Measurements from ENCODE around the gene ARID1B.
A peak's percentile ranks its signal among the peaks of the same experiment; 100 is the strongest.
"Not testable (repeated sequence)": the region's sequence is repeated elsewhere in the genome, so short reads cannot be mapped to it uniquely, and the experiment has no call there.

Gene ARID1B

GRCh38 chr6:156934069-156934460, 156.9 kb downstream of the ARID1B start:
- H3K9ac ChIP-seq (ENCODE audit: low read length), result no peak overlapping the region
- no peaks in the 10 kb centered on the region for H3K9me3 ChIP-seq (ENCODE audit: control insufficient read depth, low read depth, low read length)
- H3K4me3 ChIP-seq (ENCODE audit: low read length), result no peak overlapping the region
- H3K36me3 ChIP-seq (ENCODE audit: control insufficient read depth, low read depth, low read length), result peaks cover 6% of the 10 kb centered on the region
- H3K27me3 ChIP-seq (ENCODE audit: control insufficient read depth, insufficient read depth, low read length), result no peaks in the 10 kb centered on the region
- peaks cover 30% of the 10 kb centered on the region for H3K4me1 ChIP-seq (ENCODE audit: control insufficient read depth, low read depth, low read length)
- no peak overlapping the region for H3K27ac ChIP-seq (ENCODE audit: low read length)

DNA sequence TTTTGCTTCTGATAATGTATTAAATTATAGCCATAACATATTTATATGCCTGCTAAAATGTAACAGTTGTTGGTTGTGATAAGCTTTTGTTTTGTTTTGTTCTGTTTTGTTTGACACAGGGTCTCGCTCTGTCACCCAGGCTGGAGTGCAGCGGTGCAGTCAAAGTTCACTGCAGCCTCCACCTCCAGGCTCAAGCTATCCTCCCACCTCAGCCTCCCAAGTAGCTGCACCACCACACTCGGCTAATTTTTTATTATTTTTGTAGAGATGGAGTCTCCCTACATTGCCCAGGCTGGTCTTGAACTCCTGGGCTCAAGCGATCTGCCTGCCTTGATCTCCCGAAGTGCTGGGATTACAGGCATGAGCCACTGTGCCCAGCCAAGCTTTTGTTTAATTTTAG, 157.8 kb downstream of the ARID1B start:
- no peak overlapping the region for H3K27ac ChIP-seq (ENCODE audit: low read length)
- no peaks in the 10 kb centered on the region for H3K27me3 ChIP-seq (ENCODE audit: control insufficient read depth, insufficient read depth, low read length)
- H3K4me1 ChIP-seq (ENCODE audit: control insufficient read depth, low read depth, low read length), result peaks cover 31% of the 10 kb centered on the region
- H3K9me3 ChIP-seq (ENCODE audit: control insufficient read depth, low read depth, low read length), result no peaks in the 10 kb centered on the region
- H3K4me3 ChIP-seq (ENCODE audit: low read length), result no peak overlapping the region
- H3K36me3 ChIP-seq (ENCODE audit: control insufficient read depth, low read depth, low read length), result peaks cover 6% of the 10 kb centered on the region
- no peak overlapping the region for H3K9ac ChIP-seq (ENCODE audit: low read length)

DNA sequence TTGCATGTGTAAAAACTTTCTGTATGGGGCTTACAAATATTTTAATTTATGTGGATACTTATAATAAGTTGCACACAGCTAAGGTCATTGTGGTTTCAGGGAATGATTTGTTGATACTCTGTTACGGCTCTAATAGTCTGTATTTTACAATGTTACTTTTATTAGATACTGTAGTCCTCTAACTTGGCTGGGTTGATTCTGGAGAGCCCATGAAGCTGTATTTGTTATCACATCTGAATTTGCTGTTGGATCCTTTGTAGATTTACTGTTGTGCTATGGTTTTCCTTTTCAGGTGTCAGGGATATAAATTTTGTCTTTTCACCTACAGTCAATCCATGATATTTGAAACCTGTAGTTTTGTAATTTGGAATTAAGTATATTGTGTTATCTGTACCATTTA, 161.0 kb downstream of the ARID1B start:
- Histone ChIP-seq H3K27me3 (ENCODE audit: control insufficient read depth, insufficient read depth, low read length) (no peaks in the 10 kb centered on the region), H3K4me3 (ENCODE audit: low read length) (no peak overlapping the region), H3K9ac (ENCODE audit: low read length) (no peak overlapping the region), H3K4me1 (ENCODE audit: control insufficient read depth, low read depth, low read length) (peaks cover 36% of the 10 kb centered on the region), H3K9me3 (ENCODE audit: control insufficient read depth, low read depth, low read length) (no peaks in the 10 kb centered on the region), H3K27ac (ENCODE audit: low read length) (no peak overlapping the region), H3K36me3 (ENCODE audit: control insufficient read depth, low read depth, low read length) (peaks cover 6% of the 10 kb centered on the region)

- no peaks in the 10 kb centered on the region for H3K27me3 ChIP-seq (ENCODE audit: control insufficient read depth, insufficient read depth, low read length)
- peaks cover 39% of the 10 kb centered on the region for H3K4me1 ChIP-seq (ENCODE audit: control insufficient read depth, low read depth, low read length)
- peaks cover 5% of the 10 kb centered on the region for H3K36me3 ChIP-seq (ENCODE audit: control insufficient read depth, low read depth, low read length)
- H3K4me3 ChIP-seq (ENCODE audit: low read length), result no peak overlapping the region
- no peak overlapping the region for H3K27ac ChIP-seq (ENCODE audit: low read length)
- H3K9ac ChIP-seq (ENCODE audit: low read length), result no peak overlapping the region
- H3K9me3 ChIP-seq (ENCODE audit: control insufficient read depth, low read depth, low read length), result no peaks in the 10 kb centered on the region
Observed at GRCh38 chr6:156940221-156940620, 163.0 kb downstream of the ARID1B start.

GRCh38 chr6:156942266-156942665, 165.1 kb downstream of the ARID1B start:
- Histone ChIP-seq H3K36me3 (ENCODE audit: control insufficient read depth, low read depth, low read length) (no peaks in the 10 kb centered on the region), H3K4me3 (ENCODE audit: low read length) (no peak overlapping the region), H3K4me1 (ENCODE audit: control insufficient read depth, low read depth, low read length) (peaks cover 52% of the 10 kb centered on the region), H3K27me3 (ENCODE audit: control insufficient read depth, insufficient read depth, low read length) (no peaks in the 10 kb centered on the region), H3K27ac (ENCODE audit: low read length) (no peak overlapping the region), H3K9me3 (ENCODE audit: control insufficient read depth, low read depth, low read length) (no peaks in the 10 kb centered on the region), H3K9ac (ENCODE audit: low read length) (no peak overlapping the region)

GRCh38 chr6:156943166-156943565, 166.0 kb downstream of the ARID1B start:
- no peak overlapping the region for H3K9ac ChIP-seq (ENCODE audit: low read length)

GRCh38 chr6:156943816-156944215, 166.6 kb downstream of the ARID1B start:
- Histone ChIP-seq H3K27ac (ENCODE audit: low read length) (peak overlapping the region; percentile 41), H3K9me3 (ENCODE audit: control insufficient read depth, low read depth, low read length) (no peaks in the 10 kb centered on the region), H3K9ac (ENCODE audit: low read length) (peak overlapping the region; percentile 24)

More at GRCh38 chr6:156943166-156943565, 166.0 kb downstream of the ARID1B start:
- H3K27me3 ChIP-seq (ENCODE audit: control insufficient read depth, insufficient read depth, low read length), result no peaks in the 10 kb centered on the region
- no peak overlapping the region for H3K27ac ChIP-seq (ENCODE audit: low read length)
- H3K9me3 ChIP-seq (ENCODE audit: control insufficient read depth, low read depth, low read length), result no peaks in the 10 kb centered on the region
- no peak overlapping the region for H3K4me3 ChIP-seq (ENCODE audit: low read length)
- peaks cover 49% of the 10 kb centered on the region for H3K4me1 ChIP-seq (ENCODE audit: control insufficient read depth, low read depth, low read length)
- H3K36me3 ChIP-seq (ENCODE audit: control insufficient read depth, low read depth, low read length), result no peaks in the 10 kb centered on the region

DNA sequence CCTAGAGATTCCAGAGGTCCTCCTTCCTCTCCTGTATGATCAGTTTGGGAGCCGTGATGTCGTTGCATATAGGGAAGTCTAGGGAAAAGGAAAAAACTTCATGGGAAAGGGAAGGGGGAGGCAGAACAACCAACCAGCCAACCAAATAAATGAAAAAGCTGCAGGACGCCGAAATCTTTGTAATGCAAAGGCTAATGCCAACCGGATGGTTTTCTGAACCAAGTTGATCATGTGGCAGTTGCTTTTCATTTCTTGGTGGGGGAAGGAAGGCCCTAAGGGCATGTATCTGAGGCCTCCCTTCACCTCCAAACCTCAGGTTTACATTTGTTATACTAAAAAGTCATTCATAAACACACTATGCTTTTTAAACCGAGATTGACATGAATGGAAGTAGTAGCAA, 167.2 kb downstream of the ARID1B start:
- Histone ChIP-seq H3K9ac (ENCODE audit: low read length) (peak overlapping the region; percentile 24), H3K27ac (ENCODE audit: low read length) (peak overlapping the region; percentile 41), H3K4me1 (ENCODE audit: control insufficient read depth, low read depth, low read length) (peaks cover 51% of the 10 kb centered on the region), H3K4me3 (ENCODE audit: low read length) (peak overlapping the region; percentile 28), H3K36me3 (ENCODE audit: control insufficient read depth, low read depth, low read length) (no peaks in the 10 kb centered on the region), H3K27me3 (ENCODE audit: control insufficient read depth, insufficient read depth, low read length) (no peaks in the 10 kb centered on the region), H3K9me3 (ENCODE audit: control insufficient read depth, low read depth, low read length) (no peaks in the 10 kb centered on the region)

More at GRCh38 chr6:156943816-156944215, 166.6 kb downstream of the ARID1B start:
- Histone ChIP-seq H3K27me3 (ENCODE audit: control insufficient read depth, insufficient read depth, low read length) (no peaks in the 10 kb centered on the region), H3K36me3 (ENCODE audit: control insufficient read depth, low read depth, low read length) (no peaks in the 10 kb centered on the region), H3K4me1 (ENCODE audit: control insufficient read depth, low read depth, low read length) (peaks cover 49% of the 10 kb centered on the region), H3K4me3 (ENCODE audit: low read length) (peak overlapping the region; percentile 28)

DNA sequence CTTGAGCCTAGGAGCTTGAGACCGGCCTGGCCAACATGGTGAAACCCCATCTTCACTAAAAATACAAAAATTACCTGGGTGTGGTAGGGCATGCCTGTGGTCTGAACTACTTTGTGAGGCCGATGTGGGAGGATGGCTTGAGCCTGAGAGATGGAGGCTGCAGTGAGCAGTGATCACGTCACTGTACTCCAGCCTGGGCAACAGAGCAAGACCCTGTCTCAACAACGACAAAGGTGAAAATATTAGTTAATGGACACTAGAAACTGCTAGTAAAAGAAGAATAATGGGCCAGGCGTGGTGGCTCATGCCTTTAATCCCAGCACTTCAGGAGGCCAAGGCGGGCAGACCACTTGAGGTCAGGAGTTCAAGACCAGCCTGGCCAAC, 168.6 kb downstream of the ARID1B start:
- H3K9ac ChIP-seq (ENCODE audit: low read length); H3K9me3 ChIP-seq (ENCODE audit: control insufficient read depth, low read depth, low read length); H3K27me3 ChIP-seq (ENCODE audit: control insufficient read depth, insufficient read depth, low read length); H3K4me3 ChIP-seq (ENCODE audit: low read length); H3K36me3 ChIP-seq (ENCODE audit: control insufficient read depth, low read depth, low read length); H3K27ac ChIP-seq (ENCODE audit: low read length): not testable (repeated sequence)
- H3K4me1 ChIP-seq (ENCODE audit: control insufficient read depth, low read depth, low read length), result peaks cover 43% of the 10 kb centered on the region

DNA sequence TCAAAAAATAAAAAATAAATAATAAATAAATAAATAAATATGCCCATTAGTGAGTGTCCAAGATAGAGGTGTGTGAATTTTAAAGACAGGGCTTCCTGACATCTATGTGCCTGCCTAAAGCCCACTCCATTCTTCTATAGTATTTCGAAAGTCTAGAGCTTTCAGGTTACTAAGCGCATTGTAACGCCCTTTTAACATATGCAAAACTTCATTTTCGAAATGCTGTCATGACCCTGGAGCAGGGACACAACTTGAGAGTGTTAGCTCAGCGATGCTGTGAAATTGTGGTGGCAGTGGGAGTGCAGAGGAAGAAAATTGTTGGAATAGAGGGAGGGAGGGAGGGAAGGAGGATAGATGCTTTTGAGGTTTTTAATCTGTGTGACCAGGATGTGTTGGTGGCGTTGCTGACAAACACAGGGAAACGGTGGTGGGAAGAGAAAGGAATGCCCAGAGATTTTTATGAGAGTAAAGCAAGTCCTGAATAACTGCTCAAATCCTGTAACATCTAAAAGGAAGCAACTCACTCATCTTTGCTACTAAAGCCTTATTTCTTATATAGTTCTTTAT, 169.3 kb downstream of the ARID1B start:
- Histone ChIP-seq H3K9ac (ENCODE audit: low read length) (no peak overlapping the region), H3K4me1 (ENCODE audit: control insufficient read depth, low read depth, low read length) (peaks cover 43% of the 10 kb centered on the region), H3K27me3 (ENCODE audit: control insufficient read depth, insufficient read depth, low read length) (no peaks in the 10 kb centered on the region), H3K9me3 (ENCODE audit: control insufficient read depth, low read depth, low read length) (no peaks in the 10 kb centered on the region), H3K4me3 (ENCODE audit: low read length) (no peak overlapping the region), H3K27ac (ENCODE audit: low read length) (no peak overlapping the region), H3K36me3 (ENCODE audit: control insufficient read depth, low read depth, low read length) (no peaks in the 10 kb centered on the region)

DNA sequence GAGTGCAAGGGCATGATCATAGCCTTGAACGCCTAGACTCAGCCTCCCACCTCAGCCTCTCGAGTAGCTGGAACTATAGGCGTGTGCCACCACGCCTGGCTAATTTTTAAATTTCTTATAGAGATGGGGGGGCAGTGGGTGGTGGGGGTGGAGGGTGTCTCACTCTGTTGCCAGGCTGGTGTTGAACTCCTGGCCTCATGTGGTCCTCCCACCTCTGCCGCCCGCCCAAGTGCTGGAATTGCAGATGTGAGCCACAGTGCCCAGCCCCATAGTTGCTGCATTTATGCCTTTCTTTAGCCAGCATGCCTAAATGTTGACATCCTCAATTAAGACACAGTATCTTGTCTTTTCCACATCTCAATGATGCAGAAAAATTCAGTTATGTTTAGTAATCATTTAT, 171.1 kb downstream of the ARID1B start:
- Histone ChIP-seq H3K9me3 (ENCODE audit: control insufficient read depth, low read depth, low read length) (no peaks in the 10 kb centered on the region), H3K4me3 (ENCODE audit: low read length) (no peak overlapping the region), H3K27ac (ENCODE audit: low read length) (no peak overlapping the region), H3K27me3 (ENCODE audit: control insufficient read depth, insufficient read depth, low read length) (no peaks in the 10 kb centered on the region), H3K36me3 (ENCODE audit: control insufficient read depth, low read depth, low read length) (no peaks in the 10 kb centered on the region), H3K4me1 (ENCODE audit: control insufficient read depth, low read depth, low read length) (peaks cover 46% of the 10 kb centered on the region), H3K9ac (ENCODE audit: low read length) (no peak overlapping the region)

DNA sequence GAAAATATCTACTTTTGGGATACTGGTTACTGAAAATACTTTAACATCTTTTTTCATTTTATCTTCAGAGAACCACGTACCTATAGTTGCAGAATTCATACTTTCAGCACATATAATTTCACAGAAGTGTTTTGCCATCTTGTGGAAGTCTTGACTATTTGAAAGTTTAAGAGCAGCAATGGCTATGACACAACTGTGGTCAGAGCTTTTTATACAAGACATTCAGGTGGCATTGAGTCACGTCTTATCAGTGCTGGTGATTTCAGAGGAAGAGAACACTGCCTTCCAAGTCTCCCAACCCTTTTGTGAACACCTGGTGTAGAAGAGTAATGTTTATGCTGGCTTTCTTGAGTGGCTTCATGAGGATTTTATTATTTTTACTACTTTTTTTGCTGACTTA, 171.6 kb downstream of the ARID1B start:
- peaks cover 46% of the 10 kb centered on the region for H3K4me1 ChIP-seq (ENCODE audit: control insufficient read depth, low read depth, low read length)
- H3K4me3 ChIP-seq (ENCODE audit: low read length), result no peak overlapping the region
- H3K9me3 ChIP-seq (ENCODE audit: control insufficient read depth, low read depth, low read length), result no peaks in the 10 kb centered on the region
- no peaks in the 10 kb centered on the region for H3K36me3 ChIP-seq (ENCODE audit: control insufficient read depth, low read depth, low read length)
- no peak overlapping the region for H3K9ac ChIP-seq (ENCODE audit: low read length)
- H3K27me3 ChIP-seq (ENCODE audit: control insufficient read depth, insufficient read depth, low read length), result no peaks in the 10 kb centered on the region
- no peak overlapping the region for H3K27ac ChIP-seq (ENCODE audit: low read length)
